Brain microvascular endothelial cell (primary cell): ENCODE data around the gene REM2.

ENCODE experiments used
- DNase-seq: peaks from one replicate; pipeline ENCODE4 v3.0.0-alpha.2; 2020
- H3K27ac ChIP-seq: fragments of 250-450 bp; sonication (Bioruptor Pico); 2 replicates; pipeline ENCODE4 v1.5.1; 2020; ENCODE audit warnings: mild to moderate bottlenecking, moderate library complexity
- H3K27me3 ChIP-seq: fragments of 250-450 bp; sonication (Bioruptor Pico); replicated peaks from 2 replicates; pipeline ENCODE4 v1.5.1; 2020; ENCODE audit warnings: mild to moderate bottlenecking
- H3K36me3 ChIP-seq: fragments of 250-450 bp; sonication (Bioruptor Pico); replicated peaks from 2 replicates; pipeline ENCODE4 v1.5.1; 2020; ENCODE audit warnings: mild to moderate bottlenecking
- H3K4me3 ChIP-seq: 2 replicates; pipeline ENCODE4 v1.5.1; 2011; ENCODE audit warnings: low read depth, mild to moderate bottlenecking, control low read depth, low read length, moderate library complexity
- CTCF ChIP-seq: IDR thresholded peaks from 2 replicates; pipeline ENCODE4 v1.5.1; 2011; ENCODE audit warnings: low read depth, mild to moderate bottlenecking, moderate library complexity, low read length, control low read depth, inconsistent platforms; ENCODE audit errors: missing control alignments
- in situ Hi-C: cut with HindIII; loops from 2 replicates; pipeline ENCODE4 v1.10.0; 2017; ENCODE audit warnings: low sequenced_read_pairs, low pct_ligation_motif_present

REM2 gene

GRCh38 chr14:22877000-22877501, 6.0 kb upstream of the REM2 start:
- Histone ChIP-seq H3K4me3 (no peak overlapping the region), H3K27me3 (no peaks in the 10 kb centered on the region), H3K27ac (no peak overlapping the region), H3K36me3 (peaks cover 59% of the 10 kb centered on the region)
- no peak for TF ChIP-seq CTCF
- no peak for DNase-seq
- in situ Hi-C loops = no loop called here

GRCh38 chr14:22878271-22879246, 4.5 kb upstream of the REM2 start:
- H3K4me3 ChIP-seq = no peak overlapping the region
- TF ChIP-seq CTCF = no peak
- no peaks in the 10 kb centered on the region for H3K27me3 ChIP-seq
- no peak overlapping the region for H3K27ac ChIP-seq
- in situ Hi-C loops = no loop called here
- peaks cover 56% of the 10 kb centered on the region for H3K36me3 ChIP-seq
- no peak for DNase-seq

GRCh38 chr14:22882064-22882463, 958 bp upstream of the REM2 start:
- Histone ChIP-seq H3K36me3 (peaks cover 23% of the 10 kb centered on the region), H3K27ac (no peak overlapping the region), H3K27me3 (no peaks in the 10 kb centered on the region), H3K4me3 (no peak overlapping the region)
- TF ChIP-seq CTCF = no peak
- in situ Hi-C loops = no loop called here
- DNase-seq = no peak

GRCh38 chr14:22882529-22883172, 371 bp upstream of the REM2 start:
- Histone ChIP-seq H3K4me3 (no peak overlapping the region), H3K27me3 (no peaks in the 10 kb centered on the region), H3K36me3 (peaks cover 17% of the 10 kb centered on the region), H3K27ac (no peak overlapping the region)
- peak; percentile 42 for DNase-seq
- no peak for TF ChIP-seq CTCF
- in situ Hi-C loops = no loop called here

GRCh38 chr14:22884076-22884737, 1.2 kb downstream of the REM2 start:
- no peak for DNase-seq
- Histone ChIP-seq H3K27ac (no peak overlapping the region), H3K4me3 (no peak overlapping the region), H3K27me3 (no peaks in the 10 kb centered on the region), H3K36me3 (peaks cover 2% of the 10 kb centered on the region)
- TF ChIP-seq CTCF = no peak
- in situ Hi-C loops = no loop called here
